ENCODE data around the gene TOB1.

- TF ChIP-seq CTCF (IDR thresholded peaks at IDR 0.05): no peak
- TF ChIP-seq POLR2A (IDR thresholded peaks at IDR 0.05): no peak
- no peak for TF ChIP-seq EP300 (IDR thresholded peaks at IDR 0.05)
Observed at GRCh38 chr17:50866950-50867362, 802 bp upstream of the TOB1 start.
